Measurements from ENCODE around the gene CTAG1A. TPM values are rescaled to one million over a fixed set of nuclear protein-coding genes. Genes with fewer than 3 reads are reported as not detected.

Gene CTAG1A
- total RNA-seq (2022; extraction: Qiagen RNA extraction), result not detected in 5 replicates

DNA sequence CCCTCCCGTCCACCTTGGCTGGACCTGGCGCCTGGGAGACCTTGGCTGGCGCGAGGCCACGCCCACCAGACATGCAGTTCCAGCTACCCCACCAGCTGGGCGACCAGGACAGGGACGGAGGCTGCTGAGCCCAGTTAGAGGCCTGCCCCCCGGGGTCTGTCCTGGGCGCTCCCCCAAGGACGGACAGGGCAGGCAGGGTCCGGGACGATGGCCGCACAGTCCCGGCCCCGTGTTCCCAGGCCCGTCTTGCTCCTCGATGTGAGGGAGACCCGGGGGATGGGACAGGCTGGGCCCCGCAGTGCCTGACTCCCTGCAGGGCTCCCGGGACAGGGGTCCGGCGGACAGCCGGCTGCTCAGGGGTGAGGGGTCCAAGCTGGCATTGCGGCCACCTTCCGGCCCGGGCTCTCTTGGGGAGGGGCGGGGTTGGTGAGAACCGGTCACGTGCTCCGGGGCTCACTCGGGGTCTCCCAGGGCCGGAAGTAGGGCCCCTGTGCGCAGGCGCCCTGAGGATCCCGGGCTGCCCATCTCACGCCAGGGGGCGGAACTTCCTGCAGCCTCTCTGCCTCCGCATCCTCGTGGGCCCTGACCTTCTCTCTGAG, at the start of gene CTAG1A:
CTAG1A (plus strand) TSS at position 549 of the 599 bp plus-strand sequence. CDS start 74 bp downstream, outside the sequence.

DNA sequence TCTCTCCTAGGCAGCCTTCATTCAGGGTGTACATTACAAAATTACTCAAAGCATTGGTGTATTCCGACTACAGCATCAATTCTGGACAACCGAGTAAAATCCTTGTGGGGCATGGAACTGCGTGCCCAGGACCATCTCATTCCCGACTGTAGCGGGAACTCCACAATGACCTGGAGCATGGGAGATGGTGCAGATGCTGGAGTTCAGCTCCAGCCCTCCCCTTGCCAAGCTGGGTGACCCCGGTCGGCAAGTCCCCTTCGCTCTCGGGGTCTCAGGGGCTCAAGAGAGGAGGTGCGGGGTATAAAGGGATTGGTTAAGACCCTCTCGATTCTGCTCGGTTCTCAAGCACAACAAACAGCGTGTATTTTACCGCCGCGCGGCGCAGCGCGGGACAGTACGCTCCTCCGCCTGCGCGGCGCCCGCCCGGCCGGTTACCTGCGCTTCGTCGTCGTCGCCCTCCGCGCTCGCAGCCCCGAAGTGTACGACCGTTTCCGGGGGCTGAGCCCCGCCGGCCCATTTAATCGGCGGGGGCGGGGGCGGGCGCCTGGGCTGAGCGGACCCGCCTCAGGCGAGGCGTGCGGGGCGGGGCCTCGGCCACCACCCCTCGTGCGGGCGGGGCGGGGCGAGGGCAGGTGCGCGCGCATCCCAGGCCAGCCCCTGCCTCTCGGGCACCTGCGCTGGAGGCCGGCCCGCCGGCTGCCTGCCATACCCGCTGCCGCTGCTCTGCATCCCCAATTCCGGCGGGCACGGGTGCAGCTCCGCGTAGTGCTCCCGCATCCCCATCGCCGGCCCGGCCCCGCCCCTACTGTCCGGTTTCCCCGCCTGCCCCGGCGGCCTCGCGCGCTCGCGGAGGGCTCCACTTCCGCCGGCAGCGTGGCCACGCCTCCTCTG, 38.3 kb upstream of the CTAG1A start, which contains the start of gene G6PD:
G6PD (minus strand) TSS at position 493 of the 891 bp plus-strand sequence. CDS start 691 bp downstream, outside the sequence.

DNA sequence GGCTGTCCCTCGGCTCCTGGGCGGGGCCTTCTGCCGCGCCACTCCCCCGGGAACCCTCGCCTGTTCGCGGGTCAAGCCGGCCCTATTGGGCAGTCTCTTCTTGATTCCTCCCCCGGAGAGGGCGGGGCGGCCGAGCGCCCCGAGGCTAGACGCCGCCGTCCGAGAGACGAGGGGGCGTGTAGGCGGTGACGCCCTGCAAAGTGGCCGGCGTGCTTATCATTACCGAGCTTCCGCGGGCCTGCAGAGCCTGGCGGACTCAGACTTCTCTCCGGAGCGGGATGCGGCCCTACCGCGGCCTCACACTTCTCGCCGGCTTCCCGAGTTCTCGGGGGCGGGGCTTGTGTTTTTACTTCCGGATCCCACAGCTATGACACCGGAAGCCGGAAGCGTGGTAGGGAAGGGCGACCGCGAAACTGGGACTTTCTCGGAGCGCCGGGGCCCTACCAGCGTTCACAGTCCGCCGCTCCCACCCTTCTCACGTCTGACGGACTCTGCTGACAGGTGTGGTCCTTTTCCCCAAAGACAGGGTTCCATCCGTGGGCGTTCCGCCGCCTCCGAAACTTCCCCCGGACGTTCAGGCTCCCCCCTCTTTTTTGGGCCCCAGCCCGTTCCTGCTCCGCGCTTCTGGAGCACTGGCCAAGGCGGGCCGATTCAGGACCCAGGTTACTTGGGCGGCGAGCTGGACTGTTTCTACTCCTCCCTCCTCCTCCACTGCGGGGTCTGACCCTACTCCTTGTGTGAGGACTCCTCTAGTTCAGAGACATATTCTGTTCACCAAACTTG, 37.5 kb upstream of the CTAG1A start, which contains the start of gene IKBKG:
IKBKG (plus strand) TSS at position 376 of the 783 bp plus-strand sequence. CDS start 4,383 bp downstream, outside the sequence.

DNA sequence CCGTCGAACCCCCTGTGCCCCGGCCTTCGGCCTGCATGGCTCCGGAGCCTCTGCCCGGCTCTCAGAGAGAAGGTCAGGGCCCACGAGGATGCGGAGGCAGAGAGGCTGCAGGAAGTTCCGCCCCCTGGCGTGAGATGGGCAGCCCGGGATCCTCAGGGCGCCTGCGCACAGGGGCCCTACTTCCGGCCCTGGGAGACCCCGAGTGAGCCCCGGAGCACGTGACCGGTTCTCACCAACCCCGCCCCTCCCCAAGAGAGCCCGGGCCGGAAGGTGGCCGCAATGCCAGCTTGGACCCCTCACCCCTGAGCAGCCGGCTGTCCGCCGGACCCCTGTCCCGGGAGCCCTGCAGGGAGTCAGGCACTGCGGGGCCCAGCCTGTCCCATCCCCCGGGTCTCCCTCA, 34.2 kb downstream of the CTAG1A start, which contains the start of gene CTAG1B:
CTAG1B (minus strand) TSS at position 101 of the 400 bp plus-strand sequence; CDS start at position 37, 64 bp downstream.

Other genes with a start within 250 kb of the CTAG1A start
- gene FLNA, start 210.5 kb upstream of the CTAG1A start, total RNA-seq (2022; extraction: Qiagen RNA extraction), result 1,222 to 1,700 TPM (median 1,580 TPM) in 5 replicates
- gene EMD, start 205.8 kb upstream of the CTAG1A start, total RNA-seq (2022; extraction: Qiagen RNA extraction), result 134 to 157 TPM (median 149 TPM) in 5 replicates
- 4,314 to 5,661 TPM (median 4,476 TPM) in 5 replicates for gene RPL10, start 186.8 kb upstream of the CTAG1A start, total RNA-seq (2022; extraction: Qiagen RNA extraction)
- gene DNASE1L1, start 175.9 kb upstream of the CTAG1A start, total RNA-seq (2022; extraction: Qiagen RNA extraction), result 24.9 to 30.3 TPM (median 28.4 TPM) in 5 replicates
- 30.5 to 39.0 TPM (median 34.2 TPM) in 5 replicates for gene TAFAZZIN, start 173.6 kb upstream of the CTAG1A start, total RNA-seq (2022; extraction: Qiagen RNA extraction)
- gene ATP6AP1, start 156.5 kb upstream of the CTAG1A start, total RNA-seq (2022; extraction: Qiagen RNA extraction), result 73.1 to 108 TPM (median 104 TPM) in 5 replicates
- 83.8 to 110 TPM (median 102 TPM) in 5 replicates for gene GDI1, start 148.0 kb upstream of the CTAG1A start, total RNA-seq (2022; extraction: Qiagen RNA extraction)
- 102 to 123 TPM (median 110 TPM) in 5 replicates for gene FAM50A, start 141.0 kb upstream of the CTAG1A start, total RNA-seq (2022; extraction: Qiagen RNA extraction)
- gene PLXNA3, start 126.9 kb upstream of the CTAG1A start, total RNA-seq (2022; extraction: Qiagen RNA extraction), result 5.6 to 25.1 TPM (median 13.8 TPM) in 5 replicates
- gene LAGE3, start 105.9 kb upstream of the CTAG1A start, total RNA-seq (2022; extraction: Qiagen RNA extraction), result 46.2 to 57.3 TPM (median 56.4 TPM) in 5 replicates
- 60.1 to 68.0 TPM (median 66.5 TPM) in 5 replicates for gene UBL4A, start 98.5 kb upstream of the CTAG1A start, total RNA-seq (2022; extraction: Qiagen RNA extraction)
- gene SLC10A3, start 94.5 kb upstream of the CTAG1A start, total RNA-seq (2022; extraction: Qiagen RNA extraction), result 29.1 to 41.5 TPM (median 40.6 TPM) in 5 replicates
- gene FAM3A, start 68.9 kb upstream of the CTAG1A start, total RNA-seq (2022; extraction: Qiagen RNA extraction), result 34.7 to 46.6 TPM (median 42.6 TPM) in 5 replicates
- gene G6PD, start 38.3 kb upstream of the CTAG1A start, total RNA-seq (2022; extraction: Qiagen RNA extraction), result 1,257 to 1,682 TPM (median 1,603 TPM) in 5 replicates
- gene IKBKG, start 37.5 kb upstream of the CTAG1A start, total RNA-seq (2022; extraction: Qiagen RNA extraction), result 30.1 to 42.7 TPM (median 40.9 TPM) in 5 replicates
- gene CTAG1B, start 34.1 kb downstream of the CTAG1A start, total RNA-seq (2022; extraction: Qiagen RNA extraction), result not detected in 5 replicates
- not detected in 5 replicates for gene CTAG2, start 68.4 kb downstream of the CTAG1A start, total RNA-seq (2022; extraction: Qiagen RNA extraction)
- gene GAB3, start 165.9 kb downstream of the CTAG1A start, total RNA-seq (2022; extraction: Qiagen RNA extraction), result 0.41 to 1.1 TPM (median 0.90 TPM) in 5 replicates
- gene DKC1, start 177.7 kb downstream of the CTAG1A start, total RNA-seq (2022; extraction: Qiagen RNA extraction), result 150 to 187 TPM (median 161 TPM) in 5 replicates
- gene MPP1, start 220.4 kb downstream of the CTAG1A start, total RNA-seq (2022; extraction: Qiagen RNA extraction), result 15.5 to 17.3 TPM (median 16.8 TPM) in 5 replicates
- gene SMIM9, start 249.5 kb downstream of the CTAG1A start, total RNA-seq (2022; extraction: Qiagen RNA extraction), result not detected in 5 replicates

Data from A549 treated with dexamethasone at 1 μM for 4 hours (cell line).